Smooth muscle cell (in vitro differentiated cells): ENCODE data around the gene ADARB1. TPM values are rescaled to one million over a fixed set of nuclear protein-coding genes. Genes with fewer than 3 reads are reported as not detected.

ENCODE experiments used
- DNase-seq: peaks from one replicate; lab custom pipeline; 2025; ENCODE audit not compliant: unreplicated experiment; lab: John Stamatoyannopoulos, UW
- H2AFZ ChIP-seq: fragments of 200-600 bp; sonication (generic); 2 replicates; pipeline ENCODE4 v1.6.0; 2016; ENCODE audit warnings: antibody characterized with exemption, low read depth, mild to moderate bottlenecking
- H3F3A ChIP-seq: fragments of 200-600 bp; sonication (generic); 2 replicates; pipeline ENCODE4 v1.6.0; 2017; ENCODE audit warnings: antibody characterized with exemption, low read depth
- H3K27ac ChIP-seq: fragments of 200-600 bp; sonication (generic); 2 replicates; pipeline ENCODE4 v1.5.1; 2016; ENCODE audit warnings: low read depth, mild to moderate bottlenecking
- H3K27me3 ChIP-seq: fragments of 200-600 bp; sonication (generic); 2 replicates; pipeline ENCODE4 v1.6.1; 2016; ENCODE audit warnings: low read depth, mild to moderate bottlenecking
- H3K36me3 ChIP-seq: fragments of 200-600 bp; sonication (generic); 2 replicates; pipeline ENCODE4 v1.5.1; 2016; ENCODE audit warnings: low read depth
- H3K4me1 ChIP-seq: fragments of 200-600 bp; sonication (generic); 2 replicates; pipeline ENCODE4 v1.5.1; 2016; ENCODE audit warnings: low read depth
- H3K4me2 ChIP-seq: fragments of 200-600 bp; sonication (generic); 2 replicates; pipeline ENCODE4 v1.6.0; 2016; ENCODE audit warnings: mild to moderate bottlenecking
- H3K4me3 ChIP-seq: fragments of 200-600 bp; sonication (generic); 2 replicates; pipeline ENCODE4 v1.5.1; 2016; ENCODE audit warnings: mild to moderate bottlenecking
- H3K79me2 ChIP-seq: fragments of 200-600 bp; sonication (generic); 2 replicates; pipeline ENCODE4 v1.6.0; 2016; ENCODE audit warnings: low read depth, mild to moderate bottlenecking
- H3K9ac ChIP-seq: fragments of 200-600 bp; sonication (generic); 2 replicates; pipeline ENCODE4 v1.6.0; 2016; ENCODE audit warnings: low read depth
- H3K9me3 ChIP-seq: fragments of 200-600 bp; sonication (generic); replicated peaks from 2 replicates; pipeline ENCODE4 v1.5.1; 2016; ENCODE audit warnings: low read depth
- H4K20me1 ChIP-seq: fragments of 200-600 bp; sonication (generic); 2 replicates; pipeline ENCODE4 v1.6.0; 2016; ENCODE audit warnings: low read depth
- WGBS: methylation state at CpG from one replicate; pipeline ENCODE4 v1.1.7; 2016; ENCODE audit warnings: low lambda C conversion rate; 5-methylcytosine and 5-hydroxymethylcytosine counted together
- polyA plus RNA-seq: library from polyadenylated mRNA; unstranded; fragments of >200 nt; fragmentation: Nextera tagmentation; extraction: Ambion mirVana; gene quantifications from 2 replicates; pipeline ENCODE4 v1.2.1, GENCODE V29; 2016
- total RNA-seq: library from RNA; depleted of rRNA; stranded (reverse); fragments of >200 nt; gene quantifications from 2 replicates; pipeline ENCODE4 v1.2.3, GENCODE V29; 2014
- TF ChIP-seq, protein P1 (sequence below): fragments of 200-600 bp; sonication (generic); IDR thresholded peaks from 2 replicates; pipeline ENCODE4 v1.5.1; 2017; ENCODE audit warnings: borderline replicate concordance, mild to moderate bottlenecking, antibody characterized with exemption; ENCODE audit not compliant: insufficient read depth, poor library complexity, severe bottlenecking

ADARB1 gene
- total and polyA plus RNA-seq, 2 experiments from 2014 or later: 25.6 to 28.9 TPM

DNA sequence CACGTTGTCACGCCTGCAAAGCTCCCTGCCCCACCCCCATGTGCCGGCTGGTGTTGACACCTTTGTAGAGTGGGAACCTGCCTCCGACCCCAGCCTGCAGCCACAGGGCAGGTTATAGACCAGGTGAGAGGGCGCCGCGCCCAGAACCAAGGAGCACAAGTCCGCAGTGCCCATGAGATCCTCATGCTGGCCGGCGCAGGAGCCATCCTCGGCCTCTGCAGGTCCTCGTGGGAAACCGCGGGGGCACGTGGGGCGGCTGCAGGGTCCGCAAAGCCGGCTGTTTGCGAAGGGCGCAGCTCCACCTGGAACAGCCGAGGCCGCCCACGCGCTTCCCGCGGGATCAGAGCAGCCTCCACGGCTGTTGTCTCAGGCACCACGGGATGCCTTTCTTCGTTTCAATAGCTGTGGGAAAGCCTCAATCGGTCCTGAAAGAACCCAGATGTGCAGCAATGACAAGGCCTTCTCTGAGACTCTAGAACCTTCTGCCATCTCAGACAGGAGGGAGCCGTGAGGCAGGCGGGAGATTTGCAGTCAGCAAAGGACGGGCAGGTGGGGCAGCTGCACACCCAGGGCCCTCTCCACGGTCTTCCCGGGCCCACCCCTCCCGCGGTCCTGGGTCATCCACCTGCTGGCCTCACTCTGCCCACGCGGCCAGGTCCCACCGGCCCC is 183.4 kb downstream of the ADARB1 start:
- Histone ChIP-seq H3K79me2 (no peaks in the 10 kb centered on the region), H3K4me2 (peak overlapping the region; percentile 49), H3K36me3 (no peaks in the 10 kb centered on the region), H3K27ac (no peak overlapping the region), H3K27me3 (no peaks in the 10 kb centered on the region), H3K4me1 (peaks cover 10% of the 10 kb centered on the region), H3K9me3 (no peaks in the 10 kb centered on the region), H3F3A (peaks cover 4% of the 10 kb centered on the region), H2AFZ (no peak overlapping the region), H3K4me3 (no peak overlapping the region), H3K9ac (no peak overlapping the region), H4K20me1 (no peaks in the 10 kb centered on the region)
- TF ChIP-seq, protein P1, sequence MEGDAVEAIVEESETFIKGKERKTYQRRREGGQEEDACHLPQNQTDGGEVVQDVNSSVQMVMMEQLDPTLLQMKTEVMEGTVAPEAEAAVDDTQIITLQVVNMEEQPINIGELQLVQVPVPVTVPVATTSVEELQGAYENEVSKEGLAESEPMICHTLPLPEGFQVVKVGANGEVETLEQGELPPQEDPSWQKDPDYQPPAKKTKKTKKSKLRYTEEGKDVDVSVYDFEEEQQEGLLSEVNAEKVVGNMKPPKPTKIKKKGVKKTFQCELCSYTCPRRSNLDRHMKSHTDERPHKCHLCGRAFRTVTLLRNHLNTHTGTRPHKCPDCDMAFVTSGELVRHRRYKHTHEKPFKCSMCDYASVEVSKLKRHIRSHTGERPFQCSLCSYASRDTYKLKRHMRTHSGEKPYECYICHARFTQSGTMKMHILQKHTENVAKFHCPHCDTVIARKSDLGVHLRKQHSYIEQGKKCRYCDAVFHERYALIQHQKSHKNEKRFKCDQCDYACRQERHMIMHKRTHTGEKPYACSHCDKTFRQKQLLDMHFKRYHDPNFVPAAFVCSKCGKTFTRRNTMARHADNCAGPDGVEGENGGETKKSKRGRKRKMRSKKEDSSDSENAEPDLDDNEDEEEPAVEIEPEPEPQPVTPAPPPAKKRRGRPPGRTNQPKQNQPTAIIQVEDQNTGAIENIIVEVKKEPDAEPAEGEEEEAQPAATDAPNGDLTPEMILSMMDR: no peak
- WGBS: 87% methylated on average over 37 of the region's 40 CpGs
- no peak for DNase-seq

DNA sequence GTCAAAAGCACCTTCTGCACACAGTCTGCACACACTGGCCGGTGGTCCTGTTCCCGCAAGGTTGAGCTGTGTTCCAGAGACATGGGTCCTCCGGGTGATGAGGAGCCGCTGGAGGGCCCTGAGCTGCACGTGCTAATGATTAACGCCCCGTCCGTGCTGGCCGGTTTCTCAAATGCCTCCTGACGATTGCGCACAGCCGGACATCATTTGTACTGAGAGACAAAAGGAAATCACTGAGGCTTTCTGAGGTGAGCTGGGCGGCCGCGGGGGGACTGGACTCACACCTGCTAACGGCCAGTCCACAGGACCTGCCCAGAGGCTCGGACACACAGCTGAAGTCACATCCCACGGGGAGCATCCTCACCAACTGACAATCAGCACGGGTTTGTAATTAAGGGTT is 184.1 kb downstream of the ADARB1 start:
- Histone ChIP-seq H3K9me3 (no peaks in the 10 kb centered on the region), H3K27me3 (no peaks in the 10 kb centered on the region), H3K4me3 (no peak overlapping the region), H2AFZ (no peak overlapping the region), H3F3A (peaks cover 4% of the 10 kb centered on the region), H4K20me1 (peaks cover 6% of the 10 kb centered on the region), H3K36me3 (no peaks in the 10 kb centered on the region), H3K27ac (no peak overlapping the region), H3K9ac (no peak overlapping the region), H3K4me1 (peaks cover 10% of the 10 kb centered on the region), H3K79me2 (no peaks in the 10 kb centered on the region), H3K4me2 (no peak overlapping the region)
- TF ChIP-seq, protein P1: no peak
- DNase-seq: no peak
- 93% methylated on average over 19 of the region's 19 CpGs for WGBS

DNA sequence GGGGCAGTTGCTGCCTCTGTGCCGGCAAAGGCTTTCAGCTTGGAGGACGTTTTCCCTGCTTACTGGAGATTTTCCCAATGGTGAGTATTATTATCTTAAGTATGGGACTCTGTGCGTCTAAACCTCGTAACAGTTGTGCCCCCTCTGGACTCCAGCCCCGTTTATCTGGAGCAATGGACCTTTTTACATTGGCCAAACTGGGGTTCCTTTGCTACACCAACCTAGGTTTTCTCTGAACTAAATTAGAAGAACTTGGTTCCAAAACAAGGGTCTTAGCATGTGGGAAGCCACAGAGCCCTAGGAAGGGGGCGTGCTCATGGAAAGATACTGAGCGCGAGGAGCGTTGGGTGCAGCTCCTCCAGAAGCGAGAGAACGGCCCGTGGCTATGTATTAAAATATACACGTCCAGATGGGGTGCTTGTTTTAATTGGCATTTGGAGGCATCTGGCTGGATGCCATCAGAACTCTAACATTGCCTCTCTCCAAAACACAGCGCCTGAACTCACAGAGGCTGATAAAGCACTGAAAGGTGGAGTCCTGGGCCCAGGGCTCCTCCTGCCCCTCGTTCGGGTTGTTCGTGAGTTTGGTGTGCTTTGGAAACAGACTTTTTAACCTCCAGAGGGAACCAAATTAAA is 184.9 kb downstream of the ADARB1 start:
- Histone ChIP-seq H3K4me3 (no peak overlapping the region), H3K27ac (no peak overlapping the region), H4K20me1 (peaks cover 14% of the 10 kb centered on the region), H3K9ac (no peak overlapping the region), H3K4me1 (peaks cover 10% of the 10 kb centered on the region), H2AFZ (no peak overlapping the region), H3K27me3 (no peaks in the 10 kb centered on the region), H3K4me2 (no peak overlapping the region), H3K9me3 (no peaks in the 10 kb centered on the region), H3K79me2 (no peaks in the 10 kb centered on the region), H3F3A (peaks cover 4% of the 10 kb centered on the region), H3K36me3 (no peaks in the 10 kb centered on the region)
- TF ChIP-seq, protein P1: no peak
- no peak for DNase-seq
- WGBS: 90% methylated on average over 17 of the region's 17 CpGs
